GM18505 (cell line): ENCODE results near the gene DEFB108B.
"Not testable (repeated sequence)": the region's sequence is repeated elsewhere in the genome, so short reads cannot be mapped to it uniquely, and the experiment has no call there.

Experiments
- ATAC-seq: cut with Tn5 transposase; IDR thresholded peaks from one replicate; pipeline ENCODE4 v1.9.1; 2021; ENCODE audit not compliant: unreplicated experiment
- POLR2A ChIP-seq: IDR thresholded peaks from 4 replicates; pipeline ENCODE4 v1.6.1; 2011; ENCODE audit warnings: borderline replicate concordance; ENCODE audit not compliant: insufficient read depth, insufficient read length; ENCODE audit errors: extremely low read depth

The DEFB108B gene

GRCh38 chr11:71832811-71833210 lies at the start of gene DEFB108B:
TSS of gene DEFB108B (plus strand) at chr11:71833200. CDS start at chr11:71833200, 0 bp downstream.
- ATAC-seq, result not testable (repeated sequence)

- ATAC-seq, result peak; percentile 39
These were observed 46.7 kb upstream of the DEFB108B start for GRCh38 chr11:71786114-71786847.

GRCh38 chr11:71786848-71787097 lies 46.2 kb upstream of the DEFB108B start:
- peak; percentile 96 for ATAC-seq

- TF ChIP-seq POLR2A, result peak; percentile 79
- peak; percentile 87 for ATAC-seq
These were observed 45.7 kb upstream of the DEFB108B start for GRCh38 chr11:71787098-71787823.

GRCh38 chr11:71787824-71788454 lies 45.1 kb upstream of the DEFB108B start:
- not testable (repeated sequence) for ATAC-seq

GRCh38 chr11:71789444-71790196 lies 43.4 kb upstream of the DEFB108B start:
- not testable (repeated sequence) for ATAC-seq

- not testable (repeated sequence) for ATAC-seq
These were observed 41.9 kb upstream of the DEFB108B start for GRCh38 chr11:71791111-71791510.

GRCh38 chr11:71792621-71793235 lies 40.3 kb upstream of the DEFB108B start:
- not testable (repeated sequence) for ATAC-seq

GRCh38 chr11:71794386-71795040 lies 38.5 kb upstream of the DEFB108B start:
- not testable (repeated sequence) for ATAC-seq

GRCh38 chr11:71795236-71795635 lies 37.8 kb upstream of the DEFB108B start:
- ATAC-seq, result not testable (repeated sequence)

GRCh38 chr11:71796016-71796415 lies 37.0 kb upstream of the DEFB108B start:
- not testable (repeated sequence) for ATAC-seq

GRCh38 chr11:71796781-71797180 lies 36.2 kb upstream of the DEFB108B start:
- ATAC-seq, result not testable (repeated sequence)

- ATAC-seq, result not testable (repeated sequence)
These were observed 33.4 kb upstream of the DEFB108B start for GRCh38 chr11:71799556-71800128.

- not testable (repeated sequence) for ATAC-seq
These were observed 32.6 kb upstream of the DEFB108B start for GRCh38 chr11:71800335-71800953.

- not testable (repeated sequence) for ATAC-seq
These were observed 32.0 kb upstream of the DEFB108B start for GRCh38 chr11:71801026-71801425.

- not testable (repeated sequence) for ATAC-seq
These were observed 30.1 kb upstream of the DEFB108B start for GRCh38 chr11:71802874-71803273.

GRCh38 chr11:71804158-71804947 lies 28.6 kb upstream of the DEFB108B start:
- ATAC-seq, result not testable (repeated sequence)

- not testable (repeated sequence) for ATAC-seq
These were observed 20.5 kb upstream of the DEFB108B start for GRCh38 chr11:71812529-71812928.
